Measurements from ENCODE around the gene FAM53B.

Gene FAM53B

GRCh38 chr10:124605856-124606812 lies 138.0 kb downstream of the FAM53B start:
- DNase-seq: no peak

- DNase-seq: no peak
Measured at GRCh38 chr10:124605481-124605855, 138.7 kb downstream of the FAM53B start.

GRCh38 chr10:124605001-124605370 lies 139.2 kb downstream of the FAM53B start:
- DNase-seq: no peak

- no peak for DNase-seq
Measured at GRCh38 chr10:124604214-124605000, 139.8 kb downstream of the FAM53B start.

- no peak for DNase-seq
Measured at GRCh38 chr10:124603376-124604213, 140.6 kb downstream of the FAM53B start.

GRCh38 chr10:124602646-124603365 lies 141.4 kb downstream of the FAM53B start:
- no peak for DNase-seq

GRCh38 chr10:124602121-124602561 lies 142.0 kb downstream of the FAM53B start:
- no peak for DNase-seq

GRCh38 chr10:124601431-124602120 lies 142.6 kb downstream of the FAM53B start:
- DNase-seq: no peak

GRCh38 chr10:124601016-124601415 lies 143.2 kb downstream of the FAM53B start:
- no peak for DNase-seq

GRCh38 chr10:124600051-124600880 lies 143.9 kb downstream of the FAM53B start:
- DNase-seq: no peak

- DNase-seq: no peak
Measured at GRCh38 chr10:124599588-124600050, 144.6 kb downstream of the FAM53B start.

- no peak for DNase-seq
Measured at GRCh38 chr10:124598773-124599587, 145.2 kb downstream of the FAM53B start.

- no peak for DNase-seq
Measured at GRCh38 chr10:124598196-124598595, 146.0 kb downstream of the FAM53B start.

GRCh38 chr10:124597846-124598165 lies 146.4 kb downstream of the FAM53B start:
- no peak for DNase-seq

- no peak for DNase-seq
Measured at GRCh38 chr10:124596962-124597845, 147.0 kb downstream of the FAM53B start.

GRCh38 chr10:124596116-124596785 lies 147.9 kb downstream of the FAM53B start:
- no peak for DNase-seq

- DNase-seq: no peak
Measured at GRCh38 chr10:124595143-124595883, 148.9 kb downstream of the FAM53B start.

Measured in effector CD8-positive, alpha-beta T cell (primary cell).